IPS DF 6.9 (cell line): ENCODE results near the gene RNF125.
A peak's percentile ranks its signal among the peaks of the same experiment; 100 is the strongest.
"Not testable (repeated sequence)": the region's sequence is repeated elsewhere in the genome, so short reads cannot be mapped to it uniquely, and the experiment has no call there.

Source experiments
- DNase-seq: peaks from one replicate; pipeline ENCODE4 v3.0.0-alpha.2; 2013; ENCODE audit warnings: low read depth, low spot score
- H3K27ac ChIP-seq: one replicate; pipeline ENCODE4 v1.5.1; 2013; ENCODE audit warnings: low read length, control low read depth
- H3K27me3 ChIP-seq: 2 replicates; pipeline ENCODE4 v1.6.1; 2013; ENCODE audit warnings: mild to moderate bottlenecking, low read length; ENCODE audit not compliant: control insufficient read depth, insufficient read depth
- H3K36me3 ChIP-seq: 2 replicates; pipeline ENCODE4 v1.6.1; 2013; ENCODE audit warnings: low read length; ENCODE audit not compliant: control insufficient read depth, insufficient read depth
- H3K4me1 ChIP-seq: 2 replicates; pipeline ENCODE4 v1.6.1; 2013; ENCODE audit warnings: low read length; ENCODE audit not compliant: control insufficient read depth, insufficient read depth
- H3K4me3 ChIP-seq: 2 replicates; pipeline ENCODE4 v1.5.1; 2013; ENCODE audit warnings: mild to moderate bottlenecking, low read length
- H3K9me3 ChIP-seq: 2 replicates; pipeline ENCODE4 v1.6.1; 2013; ENCODE audit warnings: low read length, inconsistent platforms; ENCODE audit not compliant: control insufficient read depth, insufficient read depth
- WGBS: extraction: QIAGEN DNeasy Blood & Tissue Kit; methylation state at CpG from one replicate; pipeline ENCODE4 v1.1.7; 2013; ENCODE audit warnings: mixed read lengths, missing lambda C conversion rate; ENCODE audit not compliant: insufficient read length, insufficient coverage; 5-methylcytosine and 5-hydroxymethylcytosine counted together

The RNF125 gene

DNA sequence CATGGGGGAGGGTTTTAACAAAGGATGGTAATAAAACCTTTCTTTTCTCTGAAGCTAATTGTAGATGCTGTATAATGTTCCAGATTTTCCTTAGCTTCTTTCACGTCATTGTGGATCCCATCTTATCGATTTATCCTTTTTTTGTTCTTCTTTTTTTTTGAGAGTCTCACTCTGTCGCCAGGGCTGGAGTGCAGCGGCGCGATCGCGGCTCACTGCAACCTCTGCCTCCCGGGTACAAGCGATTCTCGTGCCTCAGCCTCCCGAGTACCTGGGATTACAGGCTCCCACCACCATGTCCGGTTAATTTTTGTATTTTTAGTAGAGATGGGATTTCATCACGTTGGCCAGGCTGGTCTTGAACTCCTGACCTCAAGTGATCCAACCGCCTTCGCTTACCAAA, 72.2 kb downstream of the RNF125 start:
- not testable (repeated sequence) for H3K27me3 ChIP-seq, H3K4me3 ChIP-seq, H3K4me1 ChIP-seq, DNase-seq, H3K27ac ChIP-seq, H3K9me3 ChIP-seq, H3K36me3 ChIP-seq
- WGBS, result no CpG with 5 or more reads among the region's 16 CpGs

DNA sequence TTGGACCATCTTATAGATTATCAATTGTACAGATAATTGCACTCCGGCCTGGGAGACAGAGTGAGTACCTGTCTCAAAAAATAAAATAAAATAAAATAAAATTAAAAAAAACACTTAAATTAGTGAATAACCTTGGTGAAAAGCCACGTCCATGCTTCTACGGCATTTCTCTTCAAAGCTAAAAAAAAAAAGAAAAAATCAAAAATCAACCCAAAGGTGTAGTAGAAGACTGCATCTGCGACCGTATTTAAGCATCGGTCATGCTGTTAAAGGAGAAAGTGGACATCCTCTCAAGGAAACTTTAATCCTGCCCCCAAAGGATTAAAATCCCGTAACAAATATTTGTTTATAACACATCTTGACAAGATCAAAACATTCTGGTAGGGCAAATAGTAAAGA, 72.7 kb downstream of the RNF125 start:
- peak overlapping the region; percentile 45; the same call in 1 of the 2 replicates for H3K4me3 ChIP-seq
- no CpG with 5 or more reads among the region's 7 CpGs for WGBS
- no peak for DNase-seq
- H3K9me3 ChIP-seq, result no peaks in the 10 kb centered on the region
- no peak overlapping the region for H3K27ac ChIP-seq
- no peaks in the 10 kb centered on the region for H3K27me3 ChIP-seq
- peaks cover 2% of the 10 kb centered on the region; the same call in 1 of the 2 replicates for H3K36me3 ChIP-seq
- no peaks in the 10 kb centered on the region for H3K4me1 ChIP-seq

DNA sequence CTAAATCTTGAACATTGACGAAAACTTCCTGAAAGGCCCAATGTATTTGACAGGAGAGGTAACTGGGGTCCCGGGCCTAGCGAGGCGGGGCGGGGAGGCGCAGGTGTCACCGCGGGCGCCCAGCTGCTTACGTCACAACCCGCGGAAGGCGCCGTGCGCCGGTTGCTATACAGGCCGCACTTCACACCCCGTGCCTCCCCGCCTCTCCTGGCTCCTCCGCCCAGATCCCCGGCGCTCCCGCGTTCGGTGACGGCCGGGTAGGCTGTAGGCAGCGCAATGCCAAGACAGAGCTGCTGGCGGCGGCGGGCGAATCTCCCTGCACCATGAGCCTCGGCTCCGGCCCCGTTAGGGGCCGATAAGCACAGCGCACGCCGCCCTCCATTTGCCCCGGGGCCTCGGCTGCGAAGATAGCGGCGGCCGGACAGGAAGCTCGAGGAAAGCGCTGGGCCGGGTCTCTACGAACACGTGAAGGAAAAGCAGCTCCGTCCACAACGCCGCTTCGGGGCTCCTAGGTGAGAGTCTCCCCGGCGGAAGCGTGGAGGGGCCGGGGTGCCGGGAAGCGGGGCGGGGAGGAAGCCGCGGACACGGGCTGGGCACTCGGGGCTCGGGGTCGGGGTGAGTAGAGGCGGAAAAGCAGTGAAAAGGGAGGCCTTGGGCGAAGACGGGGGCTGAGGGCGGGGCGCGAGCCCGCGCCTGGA, 73.2 kb downstream of the RNF125 start, which contains the start of gene RNF138:
Gene RNF138, plus strand, starts transcription at position 151 of the 698 bp plus-strand sequence. CDS start 903 bp downstream, outside the sequence.
- Histone ChIP-seq H3K36me3 (peaks cover 2% of the 10 kb centered on the region; the same call in 1 of the 2 replicates), H3K4me3 (peak within 1 kb of the TSS; percentile 95), H3K27ac (no peak within 1 kb of the TSS), H3K9me3 (no peaks in the 10 kb centered on the region), H3K4me1 (no peaks in the 10 kb centered on the region), H3K27me3 (no peaks in the 10 kb centered on the region)
- no CpG with 5 or more reads among the region's 75 CpGs for whole genome bisulfite sequencing
- no peak for DNase-seq

DNA sequence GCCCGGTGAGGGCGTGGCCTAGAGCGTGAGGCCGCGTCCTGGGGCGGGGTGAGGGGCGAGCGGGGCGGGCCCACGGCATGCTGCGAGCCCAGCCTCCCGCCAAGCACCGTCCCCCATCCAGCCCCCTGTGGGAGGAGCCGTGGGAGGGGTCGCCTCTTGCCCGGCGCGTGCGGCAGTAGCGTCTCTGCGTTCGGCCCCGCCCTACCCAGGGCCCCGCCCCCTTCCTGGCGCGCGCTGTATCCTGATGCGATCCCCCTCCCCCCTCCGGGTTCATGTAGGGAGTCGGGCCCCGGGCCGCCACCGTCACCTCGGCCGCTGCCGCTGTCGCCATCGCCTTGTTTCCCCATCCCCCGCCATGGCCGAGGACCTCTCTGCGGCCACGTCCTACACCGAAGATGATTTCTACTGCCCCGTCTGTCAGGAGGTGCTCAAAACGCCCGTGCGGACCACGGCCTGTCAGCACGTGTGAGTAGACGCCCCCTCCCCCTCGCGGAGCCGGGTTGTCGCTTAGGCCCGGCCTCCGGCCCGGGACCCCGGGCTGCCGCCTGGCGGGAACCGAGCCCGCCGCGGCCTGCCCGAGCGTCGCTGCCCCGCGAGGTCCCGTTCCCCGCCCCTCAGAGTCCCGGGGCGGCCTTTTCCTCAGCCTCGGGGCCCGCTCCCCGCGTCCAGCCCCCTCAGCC, 73.9 kb downstream of the RNF125 start:
- Histone ChIP-seq H3K27me3 (no peaks in the 10 kb centered on the region), H3K36me3 (peaks cover 2% of the 10 kb centered on the region; the same call in 1 of the 2 replicates), H3K27ac (no peak overlapping the region), H3K9me3 (no peaks in the 10 kb centered on the region), H3K4me3 (peak overlapping the region; percentile 95), H3K4me1 (no peaks in the 10 kb centered on the region)
- no CpG with 5 or more reads among the region's 77 CpGs for WGBS
- peak; percentile 84 for DNase-seq

DNA sequence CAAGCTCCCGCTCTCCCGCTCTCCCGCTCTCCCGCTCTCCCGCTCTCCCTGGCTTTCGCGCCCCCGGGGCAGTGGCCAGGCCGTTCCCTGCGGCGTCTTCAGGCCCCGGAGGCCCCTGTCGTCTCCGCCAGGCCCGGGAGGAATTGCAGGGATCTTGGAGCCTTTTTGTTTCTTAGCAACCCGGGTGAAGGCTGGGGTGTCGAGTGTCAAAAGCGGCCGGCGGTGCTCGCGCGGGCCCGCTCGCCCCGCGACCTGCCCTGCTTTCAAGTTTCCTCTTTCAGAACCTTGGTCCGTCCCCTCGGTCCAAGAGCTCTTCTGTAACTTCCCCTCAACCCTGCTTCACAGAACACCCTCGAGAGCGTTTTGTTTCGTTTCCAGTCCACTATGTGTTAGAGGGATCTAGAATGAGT, 74.5 kb downstream of the RNF125 start:
- no peaks in the 10 kb centered on the region for H3K27me3 ChIP-seq
- H3K9me3 ChIP-seq, result no peaks in the 10 kb centered on the region
- no peak overlapping the region for H3K27ac ChIP-seq
- DNase-seq, result no peak
- peak overlapping the region; percentile 95; the same call in 1 of the 2 replicates for H3K4me3 ChIP-seq
- no peaks in the 10 kb centered on the region for H3K4me1 ChIP-seq
- peaks cover 2% of the 10 kb centered on the region; the same call in 1 of the 2 replicates for H3K36me3 ChIP-seq
- no CpG with 5 or more reads among the region's 32 CpGs for WGBS

DNA sequence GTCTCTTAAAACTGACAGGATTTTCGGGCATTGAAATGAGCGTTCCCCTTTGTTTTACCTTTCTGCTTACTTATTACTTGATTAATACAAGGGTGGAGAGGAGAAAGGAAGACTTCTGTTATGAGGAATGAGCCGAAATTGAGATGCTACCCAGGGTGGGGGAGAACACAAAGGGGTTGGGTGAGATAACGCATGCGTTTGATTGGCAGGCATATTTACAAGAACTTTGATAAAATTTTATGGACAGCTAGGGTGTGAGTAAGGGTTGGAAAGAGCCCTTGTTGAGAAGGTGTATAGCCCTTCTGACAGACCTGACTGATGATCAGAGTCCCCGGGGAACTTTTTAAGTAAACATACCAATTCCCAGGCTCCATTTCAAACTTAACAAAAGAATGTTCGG, 74.9 kb downstream of the RNF125 start:
- no peak for DNase-seq
- peaks cover 2% of the 10 kb centered on the region; the same call in 1 of the 2 replicates for H3K36me3 ChIP-seq
- H3K27ac ChIP-seq, result no peak overlapping the region
- no peaks in the 10 kb centered on the region for H3K9me3 ChIP-seq
- H3K4me3 ChIP-seq, result peak overlapping the region; percentile 95; the same call in 1 of the 2 replicates
- H3K27me3 ChIP-seq, result no peaks in the 10 kb centered on the region
- no CpG with 5 or more reads among the region's 7 CpGs for WGBS
- H3K4me1 ChIP-seq, result no peaks in the 10 kb centered on the region

DNA sequence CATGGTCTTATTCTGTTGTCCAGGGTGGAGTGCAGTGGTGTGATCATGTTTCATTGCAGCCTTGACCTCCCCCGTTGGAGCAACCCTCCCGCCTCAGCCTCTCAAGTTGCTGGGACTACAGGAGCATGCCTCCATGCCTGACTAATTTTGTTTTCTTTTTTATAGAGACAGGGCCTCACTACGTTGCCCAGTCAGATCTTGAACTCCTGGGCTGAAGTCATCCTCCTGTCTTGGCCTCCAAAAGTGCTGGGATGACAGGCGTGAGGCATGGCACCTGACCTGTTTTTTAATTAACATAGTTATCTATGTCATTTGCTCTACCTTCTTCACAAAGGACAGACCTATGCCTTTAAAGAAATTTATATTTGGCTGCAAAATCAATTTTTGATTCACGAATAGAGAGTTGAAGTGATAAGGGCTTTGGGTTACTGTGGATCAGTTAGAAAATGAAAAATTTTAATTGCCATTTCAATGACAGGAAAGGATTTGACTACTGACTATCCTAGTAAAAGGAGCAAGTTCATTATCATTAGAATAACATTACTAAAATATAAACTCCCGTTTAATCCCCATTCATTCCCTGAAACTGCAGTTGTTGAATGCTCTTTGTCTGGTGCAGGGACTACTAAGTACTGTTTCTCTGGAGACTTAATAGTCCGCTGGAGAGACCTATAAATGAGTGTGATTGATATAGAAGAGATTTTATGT, 76.7 kb downstream of the RNF125 start:
- no peaks in the 10 kb centered on the region for H3K9me3 ChIP-seq
- DNase-seq, result no peak
- peaks cover 2% of the 10 kb centered on the region; the same call in 1 of the 2 replicates for H3K36me3 ChIP-seq
- H3K4me1 ChIP-seq, result no peaks in the 10 kb centered on the region
- H3K27me3 ChIP-seq, result no peaks in the 10 kb centered on the region
- no peak overlapping the region for H3K27ac ChIP-seq
- no CpG with 5 or more reads among the region's 7 CpGs for WGBS
- H3K4me3 ChIP-seq, result no peak overlapping the region

DNA sequence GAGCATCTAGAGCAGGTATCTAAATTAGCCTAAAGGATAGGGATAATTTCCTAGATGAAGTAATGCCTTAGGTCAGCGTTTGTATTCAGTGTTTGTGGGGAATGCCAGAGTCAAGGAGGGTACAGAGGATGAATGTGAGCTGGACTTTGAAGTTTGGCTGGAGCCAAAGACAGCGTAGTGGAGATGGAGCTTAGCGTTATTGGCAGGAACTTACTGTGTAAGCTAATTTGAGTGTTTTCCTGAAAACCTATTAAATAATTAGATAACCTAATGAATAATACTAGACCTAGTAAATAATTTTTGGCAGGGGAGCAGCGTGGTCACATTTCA, 77.2 kb downstream of the RNF125 start:
- DNase-seq, result no peak
- WGBS, result no CpG with 5 or more reads among the region's 4 CpGs
- no peaks in the 10 kb centered on the region for H3K4me1 ChIP-seq

DNA sequence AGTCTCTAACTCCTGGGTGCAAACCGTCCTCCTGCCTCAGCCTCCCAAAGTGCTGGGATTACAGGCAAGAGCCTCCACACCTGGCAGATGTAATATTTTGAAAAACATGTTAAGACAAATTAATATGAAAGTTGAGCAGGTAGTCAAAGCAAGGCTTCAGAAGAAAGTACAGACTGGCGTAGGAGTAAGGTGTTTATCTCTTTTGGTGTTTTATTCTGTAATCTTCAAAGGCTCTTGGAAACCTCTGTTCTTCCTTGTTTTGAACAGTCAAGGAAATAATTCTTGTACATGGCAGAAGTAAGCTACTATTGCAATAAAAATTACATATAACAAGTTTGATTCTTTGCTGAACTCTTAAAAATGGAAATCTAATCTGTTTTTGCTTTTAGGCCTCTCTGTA, 78.3 kb downstream of the RNF125 start:
- Histone ChIP-seq H3K4me3 (no peak overlapping the region), H3K27me3 (no peaks in the 10 kb centered on the region), H3K4me1 (no peaks in the 10 kb centered on the region), H3K27ac (no peak overlapping the region), H3K9me3 (no peaks in the 10 kb centered on the region), H3K36me3 (peaks cover 2% of the 10 kb centered on the region; the same call in 1 of the 2 replicates)
- DNase-seq, result no peak
- WGBS, result no CpG with 5 or more reads among the region's 2 CpGs

More for the DNA sequence above, 77.2 kb downstream of the RNF125 start:
- Histone ChIP-seq H3K27ac (no peak overlapping the region), H3K36me3 (peaks cover 2% of the 10 kb centered on the region; the same call in 1 of the 2 replicates), H3K4me3 (no peak overlapping the region), H3K27me3 (no peaks in the 10 kb centered on the region), H3K9me3 (no peaks in the 10 kb centered on the region)

DNA sequence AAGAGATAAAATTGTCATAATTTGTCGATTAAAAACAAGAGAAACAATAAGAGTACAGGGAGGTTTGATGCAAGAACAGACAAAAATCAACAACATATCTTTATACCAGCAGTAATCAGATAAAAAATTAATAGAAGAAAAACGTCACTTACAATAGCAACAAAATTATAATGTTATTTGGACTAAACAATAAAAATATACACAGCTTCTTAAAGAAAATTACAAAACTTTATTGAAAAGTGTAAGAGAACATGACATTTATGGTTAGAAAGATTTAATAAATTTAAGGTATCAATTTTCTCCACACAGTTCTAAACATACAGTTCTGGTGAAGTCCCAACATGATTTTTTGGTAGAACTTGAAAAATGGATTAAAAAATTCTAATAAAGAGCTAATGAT, 85.9 kb downstream of the RNF125 start:
- no peak overlapping the region for H3K27ac ChIP-seq
- DNase-seq, result no peak
- no peaks in the 10 kb centered on the region for H3K4me1 ChIP-seq
- no peaks in the 10 kb centered on the region for H3K27me3 ChIP-seq
- WGBS, result no CpG with 5 or more reads among the region's 2 CpGs
- no peaks in the 10 kb centered on the region for H3K9me3 ChIP-seq
- H3K36me3 ChIP-seq, result no peaks in the 10 kb centered on the region
- no peak overlapping the region for H3K4me3 ChIP-seq
